Measurements from ENCODE around the gene WNK1. TPM values are rescaled to one million over a fixed set of nuclear protein-coding genes. Genes with fewer than 3 reads are reported as not detected.

The WNK1 gene
- total RNA-seq, 1 experiment from 2014 or later: 117 TPM

DNA sequence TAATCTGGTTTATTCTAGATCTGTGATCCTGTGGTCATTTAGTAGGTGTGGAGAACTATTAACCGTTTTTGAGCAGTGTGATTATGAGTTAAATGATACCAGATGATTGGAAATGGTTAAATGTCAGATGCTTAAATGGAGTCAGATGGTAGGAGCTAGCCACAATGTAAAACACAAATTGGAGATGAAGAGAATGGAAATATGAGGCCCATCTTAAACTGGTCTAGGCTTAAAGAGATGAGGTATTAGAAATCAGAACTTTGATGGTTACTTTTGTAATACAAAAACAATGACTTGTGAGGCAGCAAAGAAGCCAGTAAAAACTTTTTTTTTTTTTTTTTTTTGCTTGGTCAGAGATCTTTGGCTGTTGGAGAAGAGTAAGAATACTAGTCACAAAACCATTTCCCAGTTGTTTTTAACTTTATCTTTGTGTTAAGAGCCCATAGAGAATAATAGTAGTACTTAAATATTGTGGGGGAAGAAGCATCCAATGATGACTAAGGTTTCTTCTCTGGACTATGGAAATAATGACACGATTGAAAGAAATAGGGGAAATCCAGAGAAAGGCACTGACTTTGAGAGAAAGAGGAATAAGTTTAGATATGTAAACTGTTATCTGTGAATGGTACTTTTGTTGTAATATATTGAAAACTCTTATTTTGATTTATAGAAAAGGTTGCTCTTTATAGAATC is 95.9 kb downstream of the WNK1 start:
- no peak overlapping the region for H2BK15ac ChIP-seq (ENCODE audit: low read depth, low read length)
- Mint-ChIP-seq H3K9me3 (no peaks in the 10 kb centered on the region), H3K27me3 (ENCODE audit: low read depth) (no peaks in the 10 kb centered on the region), H3K4me1 (no peaks in the 10 kb centered on the region), H3K4me3 (no peak overlapping the region), H3K27ac (0 out of 7 replicates have a peak overlapping the region, but pooled peaks of 1 of the 3 experiments have one; percentile 4), H3K36me3 (ENCODE audit: insufficient read depth in 1 of 3, low read depth in 3 of 3) (peaks cover 0 to 10% (median 6%) of the 10 kb centered on the region in 3 experiments; a peak in 5 of 7 replicates)
- H3K9ac ChIP-seq (ENCODE audit: extremely low read depth, insufficient read length, low read length): no peak overlapping the region
- H3T11ph ChIP-seq (ENCODE audit: low read length): no peak overlapping the region
- H4K5ac ChIP-seq (ENCODE audit: insufficient read length, low read depth, low read length): no peak overlapping the region
- TF ChIP-seq, protein P1, sequence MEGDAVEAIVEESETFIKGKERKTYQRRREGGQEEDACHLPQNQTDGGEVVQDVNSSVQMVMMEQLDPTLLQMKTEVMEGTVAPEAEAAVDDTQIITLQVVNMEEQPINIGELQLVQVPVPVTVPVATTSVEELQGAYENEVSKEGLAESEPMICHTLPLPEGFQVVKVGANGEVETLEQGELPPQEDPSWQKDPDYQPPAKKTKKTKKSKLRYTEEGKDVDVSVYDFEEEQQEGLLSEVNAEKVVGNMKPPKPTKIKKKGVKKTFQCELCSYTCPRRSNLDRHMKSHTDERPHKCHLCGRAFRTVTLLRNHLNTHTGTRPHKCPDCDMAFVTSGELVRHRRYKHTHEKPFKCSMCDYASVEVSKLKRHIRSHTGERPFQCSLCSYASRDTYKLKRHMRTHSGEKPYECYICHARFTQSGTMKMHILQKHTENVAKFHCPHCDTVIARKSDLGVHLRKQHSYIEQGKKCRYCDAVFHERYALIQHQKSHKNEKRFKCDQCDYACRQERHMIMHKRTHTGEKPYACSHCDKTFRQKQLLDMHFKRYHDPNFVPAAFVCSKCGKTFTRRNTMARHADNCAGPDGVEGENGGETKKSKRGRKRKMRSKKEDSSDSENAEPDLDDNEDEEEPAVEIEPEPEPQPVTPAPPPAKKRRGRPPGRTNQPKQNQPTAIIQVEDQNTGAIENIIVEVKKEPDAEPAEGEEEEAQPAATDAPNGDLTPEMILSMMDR (conservative IDR thresholded peaks at IDR 0.05): no peak
- H2BK5ac ChIP-seq (ENCODE audit: insufficient read length, low read length): no peak overlapping the region
- H3K4ac ChIP-seq (ENCODE audit: low read depth, low read length): no peak overlapping the region
- H3K79me2 ChIP-seq (ENCODE audit: insufficient read depth, low read length): no peaks in the 10 kb centered on the region
- H3K4me1 ChIP-seq (ENCODE audit: insufficient read depth, low read length): no peaks in the 10 kb centered on the region
- H3K27ac ChIP-seq (ENCODE audit: insufficient read length, low read depth, low read length): no peak overlapping the region
- H4K91ac ChIP-seq (ENCODE audit: insufficient read length, low read depth, low read length): no peak overlapping the region
- DNase-seq: no peak
- no CpG with 5 or more reads among the region's 2 CpGs for WGBS (ENCODE audit: extremely low coverage, insufficient read length, low lambda C conversion rate)
- H3K23ac ChIP-seq (ENCODE audit: insufficient read length, low read depth, low read length): no peak overlapping the region
- no peak overlapping the region for H2BK12ac ChIP-seq (ENCODE audit: insufficient read length, low read depth, low read length)
- no peaks in the 10 kb centered on the region for H3K27me3 ChIP-seq (ENCODE audit: insufficient read depth, low read length)
- no peak overlapping the region for H3K56ac ChIP-seq (ENCODE audit: insufficient read length, low read depth, low read length)
- no peaks in the 10 kb centered on the region for H4K20me1 ChIP-seq (ENCODE audit: control insufficient read depth, insufficient read depth, insufficient read length)
- no peak overlapping the region for H2BK120ac ChIP-seq (ENCODE audit: low read depth, low read length, poor library complexity, severe bottlenecking)
- H3K23me2 ChIP-seq (ENCODE audit: insufficient read length, low read depth, low read length, poor library complexity, severe bottlenecking): no peaks in the 10 kb centered on the region
- no peak overlapping the region for H3K18ac ChIP-seq (ENCODE audit: insufficient read length, low read depth, low read length)
- no peak overlapping the region for H2AFZ ChIP-seq (ENCODE audit: low read length)
- no peaks in the 10 kb centered on the region for H3K79me1 ChIP-seq (ENCODE audit: insufficient read depth, low read depth, low read length, poor library complexity, severe bottlenecking)
- H3K9me3 ChIP-seq (ENCODE audit: control insufficient read depth, low read depth, low read length): no peaks in the 10 kb centered on the region
- H3K14ac ChIP-seq (ENCODE audit: insufficient read depth, low read length): no peak overlapping the region
- H2AK5ac ChIP-seq (ENCODE audit: insufficient read length, low read length): no peak overlapping the region
- H2BK20ac ChIP-seq (ENCODE audit: low read depth, low read length, poor library complexity, severe bottlenecking): no peak overlapping the region
- no peak overlapping the region for H4K8ac ChIP-seq (replicated peaks; ENCODE audit: insufficient read length, low read depth, low read length)
- H3K4me2 ChIP-seq (ENCODE audit: insufficient read depth, insufficient read length, low read length): no peak overlapping the region

All from H9 (cell line).